Measurements from ENCODE around the gene HS3ST4. TPM values are rescaled to one million over a fixed set of nuclear protein-coding genes. Genes with fewer than 3 reads are reported as not detected.

HS3ST4 gene
- total RNA-seq, 1 donor from 2014 or later: 3.6 TPM

DNA sequence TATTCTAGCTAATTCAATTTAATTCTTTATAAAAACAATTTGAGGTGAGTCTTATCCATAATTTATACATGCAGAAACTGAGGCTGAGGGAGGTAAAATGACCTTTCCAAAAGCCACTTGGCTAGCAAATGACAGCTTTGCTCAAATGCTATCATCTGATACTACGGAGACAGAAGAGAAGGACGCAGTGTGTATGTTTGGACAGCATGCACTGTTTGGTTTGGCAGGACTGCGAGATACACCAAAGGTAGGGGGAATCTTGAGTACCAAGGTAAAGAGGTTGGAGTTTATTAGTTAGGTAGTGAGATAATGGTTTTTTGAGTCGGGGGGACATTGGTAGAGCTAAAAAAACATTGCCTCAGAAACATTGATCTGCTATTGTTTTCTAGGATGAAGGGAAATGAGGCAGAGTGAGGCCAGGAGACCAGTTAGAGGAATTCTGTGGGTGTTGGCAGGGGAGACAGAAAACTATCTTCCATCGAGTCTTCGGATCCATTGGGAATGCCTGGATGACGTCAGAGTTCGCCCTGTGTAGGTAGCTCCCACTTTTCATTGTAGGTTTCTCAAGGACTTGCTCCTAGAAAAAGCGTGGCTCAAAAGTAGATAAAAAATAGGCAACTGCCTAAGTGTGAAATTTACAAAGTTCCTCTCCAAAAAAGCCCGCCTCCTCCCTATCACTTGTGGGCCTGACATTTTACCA lies 2.5 kb upstream of the HS3ST4 start:
- H3K9me3 Mint-ChIP-seq: no peaks in the 10 kb centered on the region
- no peak for DNase-seq (ENCODE audit: extremely low spot score, unreplicated experiment)
- no peaks in the 10 kb centered on the region for H3K36me3 Mint-ChIP-seq
- TF ChIP-seq, protein P1, sequence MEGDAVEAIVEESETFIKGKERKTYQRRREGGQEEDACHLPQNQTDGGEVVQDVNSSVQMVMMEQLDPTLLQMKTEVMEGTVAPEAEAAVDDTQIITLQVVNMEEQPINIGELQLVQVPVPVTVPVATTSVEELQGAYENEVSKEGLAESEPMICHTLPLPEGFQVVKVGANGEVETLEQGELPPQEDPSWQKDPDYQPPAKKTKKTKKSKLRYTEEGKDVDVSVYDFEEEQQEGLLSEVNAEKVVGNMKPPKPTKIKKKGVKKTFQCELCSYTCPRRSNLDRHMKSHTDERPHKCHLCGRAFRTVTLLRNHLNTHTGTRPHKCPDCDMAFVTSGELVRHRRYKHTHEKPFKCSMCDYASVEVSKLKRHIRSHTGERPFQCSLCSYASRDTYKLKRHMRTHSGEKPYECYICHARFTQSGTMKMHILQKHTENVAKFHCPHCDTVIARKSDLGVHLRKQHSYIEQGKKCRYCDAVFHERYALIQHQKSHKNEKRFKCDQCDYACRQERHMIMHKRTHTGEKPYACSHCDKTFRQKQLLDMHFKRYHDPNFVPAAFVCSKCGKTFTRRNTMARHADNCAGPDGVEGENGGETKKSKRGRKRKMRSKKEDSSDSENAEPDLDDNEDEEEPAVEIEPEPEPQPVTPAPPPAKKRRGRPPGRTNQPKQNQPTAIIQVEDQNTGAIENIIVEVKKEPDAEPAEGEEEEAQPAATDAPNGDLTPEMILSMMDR (conservative IDR thresholded peaks at IDR 0.05): no peak
- no peak overlapping the region for H3K27ac Mint-ChIP-seq
- peaks cover 12% of the 10 kb centered on the region for H3K4me1 Mint-ChIP-seq (ENCODE audit: unreplicated experiment)
- peaks cover 79% of the 10 kb centered on the region for H3K27me3 Mint-ChIP-seq
- H3K4me3 Mint-ChIP-seq: peak overlapping the region; percentile 9

DNA sequence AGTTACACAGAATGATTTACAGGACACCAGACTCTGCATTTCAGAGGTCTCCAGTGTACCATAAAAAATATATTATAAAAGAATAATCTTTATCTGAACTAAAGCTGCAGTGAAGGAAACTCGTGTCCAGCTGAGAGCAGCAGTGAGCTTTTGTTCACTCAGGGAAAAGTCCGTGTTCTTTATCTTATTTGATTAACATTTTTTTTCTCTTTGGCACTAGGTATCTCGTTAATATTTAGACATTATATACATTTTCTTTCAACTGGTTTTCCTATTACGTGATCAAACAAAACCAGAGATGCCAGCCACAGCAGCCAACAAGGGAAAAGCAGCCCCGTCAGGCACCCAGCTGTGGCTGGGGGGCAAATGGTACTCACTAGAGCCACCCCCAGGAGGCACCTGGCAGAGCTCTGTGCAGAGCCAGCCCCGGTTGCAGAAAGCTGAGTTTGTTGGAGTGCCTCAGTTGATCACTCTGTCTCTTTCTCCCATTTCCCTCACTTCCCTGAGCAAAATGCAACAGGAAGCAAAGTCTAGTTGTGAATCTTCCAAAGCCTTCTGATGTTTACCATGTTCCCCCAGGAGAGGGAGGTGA lies 1.1 kb upstream of the HS3ST4 start:
- H3K4me1 Mint-ChIP-seq (ENCODE audit: unreplicated experiment): peaks cover 12% of the 10 kb centered on the region
- no peak for DNase-seq (ENCODE audit: extremely low spot score, unreplicated experiment)
- H3K4me3 Mint-ChIP-seq: peak overlapping the region; percentile 88
- no peaks in the 10 kb centered on the region for H3K9me3 Mint-ChIP-seq
- TF ChIP-seq, protein P1 (conservative IDR thresholded peaks at IDR 0.05): peak; percentile 39
- no peaks in the 10 kb centered on the region for H3K36me3 Mint-ChIP-seq
- no peak overlapping the region for H3K27ac Mint-ChIP-seq
- H3K27me3 Mint-ChIP-seq: peaks cover 87% of the 10 kb centered on the region

DNA sequence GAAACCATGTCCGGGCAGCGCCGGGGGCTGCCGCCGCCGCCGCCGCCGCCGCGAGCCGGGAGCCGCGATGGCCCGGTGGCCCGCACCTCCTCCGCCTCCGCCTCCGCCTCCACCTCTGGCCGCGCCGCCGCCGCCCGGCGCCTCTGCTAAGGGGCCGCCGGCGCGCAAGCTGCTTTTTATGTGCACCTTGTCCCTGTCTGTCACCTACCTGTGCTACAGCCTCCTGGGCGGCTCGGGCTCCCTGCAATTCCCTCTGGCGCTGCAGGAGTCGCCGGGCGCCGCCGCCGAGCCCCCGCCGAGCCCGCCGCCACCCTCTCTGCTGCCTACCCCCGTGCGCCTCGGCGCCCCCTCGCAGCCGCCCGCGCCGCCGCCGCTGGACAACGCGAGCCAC lies 587 bp downstream of the HS3ST4 start:
- DNase-seq (ENCODE audit: extremely low spot score, unreplicated experiment): no peak

DNA sequence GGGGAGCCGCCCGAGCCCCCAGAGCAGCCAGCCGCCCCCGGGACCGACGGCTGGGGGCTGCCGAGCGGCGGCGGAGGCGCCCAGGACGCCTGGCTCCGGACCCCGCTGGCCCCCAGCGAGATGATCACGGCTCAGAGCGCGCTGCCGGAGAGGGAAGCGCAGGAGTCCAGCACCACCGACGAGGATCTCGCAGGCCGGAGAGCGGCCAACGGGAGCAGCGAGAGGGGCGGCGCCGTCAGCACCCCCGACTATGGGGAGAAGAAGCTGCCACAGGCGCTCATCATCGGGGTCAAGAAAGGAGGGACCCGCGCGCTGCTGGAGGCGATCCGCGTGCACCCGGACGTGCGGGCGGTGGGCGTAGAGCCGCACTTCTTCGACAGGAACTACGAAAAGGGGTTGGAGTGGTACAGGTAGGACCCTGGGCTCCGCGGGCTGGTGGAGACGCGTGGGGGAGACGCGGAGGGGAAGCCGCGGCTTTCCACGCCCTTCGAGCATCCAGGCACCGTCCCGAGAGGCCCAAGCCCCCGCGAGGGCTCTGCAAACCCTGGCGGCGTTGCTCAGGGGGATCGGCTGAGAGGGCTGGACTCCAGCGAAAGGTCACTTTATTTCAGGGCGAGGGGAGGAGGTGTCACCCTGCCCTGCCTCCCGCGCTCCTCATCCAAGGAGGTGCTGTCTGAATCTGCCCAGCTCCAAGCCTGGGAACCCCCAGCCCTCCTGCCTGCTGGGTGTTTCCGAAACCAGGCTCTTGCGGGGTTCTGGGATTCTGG lies 1.2 kb downstream of the HS3ST4 start:
- H3K9me3 Mint-ChIP-seq: no peaks in the 10 kb centered on the region
- H3K27ac Mint-ChIP-seq: no peak overlapping the region
- TF ChIP-seq, protein P1 (conservative IDR thresholded peaks at IDR 0.05): no peak
- H3K4me1 Mint-ChIP-seq (ENCODE audit: unreplicated experiment): peaks cover 12% of the 10 kb centered on the region
- H3K36me3 Mint-ChIP-seq: no peaks in the 10 kb centered on the region
- H3K4me3 Mint-ChIP-seq: peak overlapping the region; percentile 83
- H3K27me3 Mint-ChIP-seq: peaks cover 90% of the 10 kb centered on the region
- no peak for DNase-seq (ENCODE audit: extremely low spot score, unreplicated experiment)

More for the DNA sequence above, 587 bp downstream of the HS3ST4 start:
- Mint-ChIP-seq H3K4me1 (ENCODE audit: unreplicated experiment) (peaks cover 12% of the 10 kb centered on the region), H3K9me3 (no peaks in the 10 kb centered on the region), H3K4me3 (peak overlapping the region; percentile 74), H3K27me3 (peaks cover 90% of the 10 kb centered on the region), H3K36me3 (no peaks in the 10 kb centered on the region), H3K27ac (no peak overlapping the region)
- TF ChIP-seq, protein P1 (conservative IDR thresholded peaks at IDR 0.05): no peak

DNA sequence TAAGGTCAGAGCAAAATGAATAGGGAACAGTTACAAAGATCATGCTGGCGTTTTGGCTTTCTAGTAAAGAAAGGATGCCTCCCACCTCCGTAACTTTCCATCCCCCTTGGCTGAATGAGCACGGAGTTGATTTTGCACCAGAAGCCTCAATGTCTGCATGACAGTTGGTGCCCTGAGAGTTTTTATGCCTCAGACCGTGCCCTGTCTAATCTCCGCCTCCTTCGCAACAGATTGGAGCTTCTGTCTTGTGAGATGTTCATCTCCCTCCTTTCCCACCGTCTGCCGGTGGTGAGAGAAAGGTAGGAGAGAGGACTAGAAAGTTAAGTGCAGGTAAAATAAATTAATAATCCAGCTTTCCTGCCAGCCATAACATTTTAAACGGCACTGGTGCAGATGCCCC lies 1.9 kb downstream of the HS3ST4 start:
- Mint-ChIP-seq H3K4me3 (peak overlapping the region; percentile 83), H3K27me3 (peaks cover 90% of the 10 kb centered on the region), H3K27ac (no peak overlapping the region)

More for the DNA sequence above, 1.9 kb downstream of the HS3ST4 start:
- TF ChIP-seq, protein P1 (conservative IDR thresholded peaks at IDR 0.05): no peak
- Mint-ChIP-seq H3K9me3 (no peaks in the 10 kb centered on the region), H3K36me3 (no peaks in the 10 kb centered on the region), H3K4me1 (ENCODE audit: unreplicated experiment) (peaks cover 12% of the 10 kb centered on the region)
- DNase-seq (ENCODE audit: extremely low spot score, unreplicated experiment): no peak

Data from type B pancreatic cell (in vitro differentiated cells).